Measurements from ENCODE around the gene PCDHGB6. TPM values are rescaled to one million over a fixed set of nuclear protein-coding genes. Genes with fewer than 3 reads are reported as not detected.
"Not testable (repeated sequence)": the region's sequence is repeated elsewhere in the genome, so short reads cannot be mapped to it uniquely, and the experiment has no call there.

The PCDHGB6 gene
- 34.8 TPM for polyA plus RNA-seq (2013, experiment 1 of 2)
- 33.4 TPM for polyA plus RNA-seq (2013, experiment 2 of 2)

DNA sequence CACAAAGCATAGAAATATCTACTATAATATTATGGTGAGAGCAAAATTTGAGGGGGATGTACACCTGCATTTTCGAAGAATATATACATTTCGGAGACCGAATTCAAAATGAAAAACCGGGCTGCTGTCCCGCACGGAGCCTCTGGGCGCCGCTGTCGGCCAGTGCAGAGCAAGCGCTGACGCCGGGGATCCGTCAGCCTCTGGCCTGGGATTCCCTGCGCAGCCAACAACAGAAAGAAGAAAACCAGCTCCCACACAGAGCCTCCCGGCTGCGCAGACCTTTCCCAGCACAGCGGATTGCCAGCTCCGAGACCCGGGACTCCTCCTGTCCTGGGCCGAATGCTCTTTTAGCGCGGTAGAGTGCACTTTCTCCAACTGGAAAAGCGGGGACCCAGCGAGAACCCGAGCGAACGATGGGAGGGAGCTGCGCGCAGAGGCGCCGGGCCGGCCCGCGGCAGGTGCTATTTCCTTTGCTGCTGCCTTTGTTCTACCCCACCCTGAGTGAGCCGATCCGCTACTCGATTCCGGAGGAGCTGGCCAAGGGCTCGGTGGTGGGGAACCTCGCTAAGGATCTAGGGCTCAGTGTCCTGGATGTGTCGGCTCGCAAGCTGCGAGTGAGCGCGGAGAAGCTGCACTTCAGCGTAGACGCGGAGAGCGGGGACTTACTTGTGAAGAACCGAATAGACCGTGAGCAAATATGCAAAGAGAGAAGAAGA lies at the start of gene PCDHGB6:
PCDHGB6 (plus strand) TSS at position 232 of the 716 bp plus-strand sequence; CDS start at position 414, 182 bp downstream.
- not testable (repeated sequence) for H2BK15ac ChIP-seq (ENCODE audit: low read depth, poor library complexity, severe bottlenecking); H3K4ac ChIP-seq (ENCODE audit: low read depth in 1 of 2, low read length in 2 of 2); H2BK12ac ChIP-seq (ENCODE audit: low read length in 2 of 2); H3K23ac ChIP-seq (ENCODE audit: low read length in 2 of 2); H3K27ac ChIP-seq (ENCODE audit: low read length, poor library complexity, severe bottlenecking); H2AK5ac ChIP-seq (ENCODE audit: low read length, severe bottlenecking); H3K14ac ChIP-seq (ENCODE audit: low read length in 2 of 2); H2BK120ac ChIP-seq (ENCODE audit: low read depth, low read length); H3K4me1 ChIP-seq (ENCODE audit: control insufficient read depth, insufficient read depth, low read depth, low read length); H2BK5ac ChIP-seq (ENCODE audit: low read depth, low read length, poor library complexity, severe bottlenecking)
- Histone ChIP-seq H3K9me3 (ENCODE audit: control insufficient read depth, low read length) (peaks cover 39% of the 10 kb centered on the region), H3K36me3 (ENCODE audit: control insufficient read depth in 1 of 2, insufficient read depth in 2 of 2, low read depth in 1 of 2, low read length in 2 of 2) (peaks cover 0 to 24% of the 10 kb centered on the region in 2 experiments), H3K27me3 (ENCODE audit: control insufficient read depth in 1 of 2, insufficient read depth in 1 of 2, low read length in 2 of 2) (peaks cover 0 to 17% of the 10 kb centered on the region in 2 experiments), H3K9ac (ENCODE audit: low read length) (peak within 1 kb of the TSS; percentile 26), H3K4me2 (ENCODE audit: low read length, poor library complexity, severe bottlenecking) (peak within 1 kb of the TSS; percentile 35), H4K91ac (ENCODE audit: low read length) (peak within 1 kb of the TSS; percentile 90), H3K4me3 (ENCODE audit: insufficient read depth in 1 of 2, low read depth in 1 of 2, low read length in 2 of 2) (peak within 1 kb of the TSS; percentile 57 to 72), H2AFZ (ENCODE audit: low read depth, low read length) (peak within 1 kb of the TSS; percentile 55), H4K8ac (ENCODE audit: low read length) (peak within 1 kb of the TSS; percentile 64), H3K79me1 (replicated peaks; ENCODE audit: low read length, poor library complexity, severe bottlenecking) (peaks cover 24% of the 10 kb centered on the region), H3K18ac (ENCODE audit: low read depth in 1 of 2, low read length in 2 of 2) (peak within 1 kb of the TSS; percentile 16 to 67)
- 4% methylated on average over 47 of the region's 51 CpGs for WGBS
- DNase-seq = peak; percentile 83

DNA sequence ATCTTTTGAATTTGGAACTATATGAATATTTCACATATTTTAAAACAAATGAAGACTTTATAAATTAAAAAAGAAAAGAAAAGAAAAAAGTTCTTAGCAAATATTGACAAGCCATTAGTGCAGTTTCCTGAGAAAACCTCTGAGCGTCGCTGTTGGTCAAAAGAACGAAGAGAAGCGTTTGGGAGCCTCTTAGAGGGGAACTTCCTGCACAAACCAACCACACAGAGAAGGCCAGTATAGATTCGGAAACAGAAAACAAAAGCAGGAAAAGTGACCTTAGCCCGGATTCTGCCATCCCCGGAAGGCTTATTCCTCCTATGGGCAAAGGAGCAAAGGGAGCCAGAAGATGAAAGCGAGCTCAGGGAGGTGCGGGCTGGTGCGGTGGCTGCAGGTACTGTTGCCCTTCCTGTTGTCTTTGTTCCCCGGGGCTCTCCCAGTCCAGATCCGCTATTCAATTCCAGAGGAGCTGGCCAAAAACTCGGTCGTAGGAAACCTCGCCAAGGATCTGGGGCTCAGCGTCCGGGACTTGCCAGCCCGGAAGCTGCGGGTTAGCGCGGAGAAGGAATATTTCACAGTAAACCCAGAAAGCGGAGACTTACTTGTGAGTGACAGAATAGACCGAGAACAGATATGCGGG lies 47.9 kb upstream of the PCDHGB6 start, which contains the start of gene PCDHGB2:
PCDHGB2 (plus strand) TSS at position 205 of the 637 bp plus-strand sequence; CDS start at position 347, 142 bp downstream.
- H2AK5ac ChIP-seq (ENCODE audit: low read length, severe bottlenecking) = no peak within 1 kb of the TSS
- H4K8ac ChIP-seq (ENCODE audit: low read length) = no peak within 1 kb of the TSS
- no peak within 1 kb of the TSS for H2BK5ac ChIP-seq (ENCODE audit: low read depth, low read length, poor library complexity, severe bottlenecking)
- H3K4ac ChIP-seq (ENCODE audit: low read depth in 1 of 2, low read length in 2 of 2) = no peak within 1 kb of the TSS
- H3K9ac ChIP-seq (ENCODE audit: low read length) = no peak within 1 kb of the TSS
- no peak within 1 kb of the TSS for H3K4me2 ChIP-seq (ENCODE audit: low read length, poor library complexity, severe bottlenecking)
- H3K27me3 ChIP-seq (ENCODE audit: control insufficient read depth in 1 of 2, insufficient read depth in 1 of 2, low read length in 2 of 2) = no peaks in the 10 kb centered on the region
- H3K23ac ChIP-seq (ENCODE audit: low read length in 2 of 2) = no peak within 1 kb of the TSS
- H2BK12ac ChIP-seq (ENCODE audit: low read length in 2 of 2) = no peak within 1 kb of the TSS
- DNase-seq = peak; percentile 1
- H3K4me1 ChIP-seq (ENCODE audit: control insufficient read depth, insufficient read depth, low read depth, low read length) = no peaks in the 10 kb centered on the region
- 74% methylated on average over 23 of the region's 24 CpGs for WGBS
- no peak within 1 kb of the TSS for H3K18ac ChIP-seq (ENCODE audit: low read depth in 1 of 2, low read length in 2 of 2)
- H2BK15ac ChIP-seq (ENCODE audit: low read depth, poor library complexity, severe bottlenecking) = no peak within 1 kb of the TSS
- no peak within 1 kb of the TSS for H2AFZ ChIP-seq (ENCODE audit: low read depth, low read length)
- H3K9me3 ChIP-seq (ENCODE audit: control insufficient read depth, low read length) = peaks cover 78% of the 10 kb centered on the region
- no peak within 1 kb of the TSS for H3K14ac ChIP-seq (ENCODE audit: low read length in 2 of 2)
- no peak within 1 kb of the TSS for H3K27ac ChIP-seq (ENCODE audit: low read length, poor library complexity, severe bottlenecking)
- no peaks in the 10 kb centered on the region for H3K79me1 ChIP-seq (replicated peaks; ENCODE audit: low read length, poor library complexity, severe bottlenecking)
- H3K36me3 ChIP-seq (ENCODE audit: control insufficient read depth in 1 of 2, insufficient read depth in 2 of 2, low read depth in 1 of 2, low read length in 2 of 2) = no peaks in the 10 kb centered on the region
- H2BK120ac ChIP-seq (ENCODE audit: low read depth, low read length) = no peak within 1 kb of the TSS
- H4K91ac ChIP-seq (ENCODE audit: low read length) = no peak within 1 kb of the TSS
- peak within 1 kb of the TSS in 1 of 2 experiments; percentile 70 for H3K4me3 ChIP-seq (ENCODE audit: insufficient read depth in 1 of 2, low read depth in 1 of 2, low read length in 2 of 2)

DNA sequence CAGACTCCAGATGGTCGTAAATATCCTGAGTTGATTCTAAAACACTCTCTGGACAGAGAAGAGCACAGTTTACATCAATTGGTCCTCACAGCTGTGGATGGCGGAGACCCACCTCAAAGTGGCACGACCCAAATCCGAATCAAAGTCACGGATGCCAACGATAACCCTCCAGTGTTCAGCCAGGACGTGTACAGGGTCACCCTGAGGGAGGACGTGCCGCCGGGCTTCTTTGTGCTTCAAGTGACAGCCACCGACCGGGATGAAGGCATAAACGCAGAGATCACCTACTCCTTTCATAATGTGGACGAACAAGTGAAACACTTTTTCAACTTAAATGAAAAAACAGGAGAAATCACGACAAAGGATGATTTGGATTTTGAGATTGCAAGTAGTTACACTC lies 47.1 kb upstream of the PCDHGB6 start:
- Histone ChIP-seq H2BK12ac (ENCODE audit: low read length in 2 of 2) (no peak overlapping the region), H3K79me1 (replicated peaks; ENCODE audit: low read length, poor library complexity, severe bottlenecking) (no peaks in the 10 kb centered on the region), H3K18ac (ENCODE audit: low read depth in 1 of 2, low read length in 2 of 2) (no peak overlapping the region), H3K23ac (ENCODE audit: low read length in 2 of 2) (no peak overlapping the region), H3K27ac (ENCODE audit: low read length, poor library complexity, severe bottlenecking) (no peak overlapping the region), H2BK15ac (ENCODE audit: low read depth, poor library complexity, severe bottlenecking) (no peak overlapping the region), H3K4me1 (ENCODE audit: control insufficient read depth, insufficient read depth, low read depth, low read length) (no peaks in the 10 kb centered on the region), H3K27me3 (ENCODE audit: control insufficient read depth in 1 of 2, insufficient read depth in 1 of 2, low read length in 2 of 2) (no peaks in the 10 kb centered on the region), H3K4me3 (ENCODE audit: insufficient read depth in 1 of 2, low read depth in 1 of 2, low read length in 2 of 2) (peak overlapping the region in 1 of 2 experiments; percentile 70), H3K4me2 (ENCODE audit: low read length, poor library complexity, severe bottlenecking) (no peak overlapping the region), H2BK120ac (ENCODE audit: low read depth, low read length) (no peak overlapping the region), H3K9me3 (ENCODE audit: control insufficient read depth, low read length) (peaks cover 81% of the 10 kb centered on the region), H2AK5ac (ENCODE audit: low read length, severe bottlenecking) (no peak overlapping the region), H2AFZ (ENCODE audit: low read depth, low read length) (no peak overlapping the region), H3K4ac (ENCODE audit: low read depth in 1 of 2, low read length in 2 of 2) (no peak overlapping the region), H4K8ac (ENCODE audit: low read length) (no peak overlapping the region), H4K91ac (ENCODE audit: low read length) (no peak overlapping the region), H2BK5ac (ENCODE audit: low read depth, low read length, poor library complexity, severe bottlenecking) (no peak overlapping the region), H3K36me3 (ENCODE audit: control insufficient read depth in 1 of 2, insufficient read depth in 2 of 2, low read depth in 1 of 2, low read length in 2 of 2) (no peaks in the 10 kb centered on the region), H3K9ac (ENCODE audit: low read length) (no peak overlapping the region), H3K14ac (ENCODE audit: low read length in 2 of 2) (no peak overlapping the region)
- WGBS = 87% methylated on average over 12 of the region's 15 CpGs
- no peak for DNase-seq

DNA sequence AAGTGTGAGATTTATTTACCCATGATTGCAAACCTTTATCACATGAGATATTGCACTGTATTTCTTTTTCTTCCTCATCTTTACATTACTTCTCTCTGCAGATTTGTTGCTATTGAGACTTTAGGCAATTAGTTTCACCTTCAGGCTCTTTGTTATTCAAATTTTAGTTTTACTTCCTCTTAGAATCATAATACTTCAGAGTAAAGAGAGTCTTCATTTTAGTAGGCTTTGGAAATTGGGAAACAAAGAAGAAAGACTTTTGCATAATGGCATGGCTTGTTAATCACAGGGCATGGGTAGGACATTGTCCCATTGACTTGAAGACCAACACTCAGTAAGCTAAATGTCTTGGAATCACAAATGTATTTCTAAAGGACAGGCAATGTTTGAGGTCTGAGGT lies 45.1 kb upstream of the PCDHGB6 start:
- Histone ChIP-seq H3K9me3 (ENCODE audit: control insufficient read depth, low read length) (peaks cover 72% of the 10 kb centered on the region), H2BK12ac (ENCODE audit: low read length in 2 of 2) (no peak overlapping the region), H3K4ac (ENCODE audit: low read depth in 1 of 2, low read length in 2 of 2) (no peak overlapping the region), H3K79me1 (replicated peaks; ENCODE audit: low read length, poor library complexity, severe bottlenecking) (no peaks in the 10 kb centered on the region), H3K27ac (ENCODE audit: low read length, poor library complexity, severe bottlenecking) (no peak overlapping the region), H3K4me3 (ENCODE audit: insufficient read depth in 1 of 2, low read depth in 1 of 2, low read length in 2 of 2) (no peak overlapping the region), H3K23ac (ENCODE audit: low read length in 2 of 2) (no peak overlapping the region), H3K4me2 (ENCODE audit: low read length, poor library complexity, severe bottlenecking) (no peak overlapping the region), H4K8ac (ENCODE audit: low read length) (no peak overlapping the region), H3K36me3 (ENCODE audit: control insufficient read depth in 1 of 2, insufficient read depth in 2 of 2, low read depth in 1 of 2, low read length in 2 of 2) (no peaks in the 10 kb centered on the region), H3K4me1 (ENCODE audit: control insufficient read depth, insufficient read depth, low read depth, low read length) (no peaks in the 10 kb centered on the region), H3K14ac (ENCODE audit: low read length in 2 of 2) (no peak overlapping the region), H2AK5ac (ENCODE audit: low read length, severe bottlenecking) (no peak overlapping the region), H2BK15ac (ENCODE audit: low read depth, poor library complexity, severe bottlenecking) (no peak overlapping the region), H3K18ac (ENCODE audit: low read depth in 1 of 2, low read length in 2 of 2) (no peak overlapping the region), H3K9ac (ENCODE audit: low read length) (no peak overlapping the region), H3K27me3 (ENCODE audit: control insufficient read depth in 1 of 2, insufficient read depth in 1 of 2, low read length in 2 of 2) (no peaks in the 10 kb centered on the region), H2BK120ac (ENCODE audit: low read depth, low read length) (no peak overlapping the region), H2AFZ (ENCODE audit: low read depth, low read length) (no peak overlapping the region), H4K91ac (ENCODE audit: low read length) (no peak overlapping the region), H2BK5ac (ENCODE audit: low read depth, low read length, poor library complexity, severe bottlenecking) (no peak overlapping the region)
- DNase-seq = no peak
